SK-N-SH (cell line): ENCODE results near the gene CACNA2D1. TPM values are rescaled to one million over a fixed set of nuclear protein-coding genes. Genes with fewer than 3 reads are reported as not detected.

Experiments used
- CTCF ChIA-PET: fragments of 300-600, 350-600 bp; formaldehyde crosslinking; extraction: SDS; loops from one replicate; lab custom pipeline; 2021; lab: Yijun Ruan, JAX
- POLR2A ChIA-PET: fragments of 350-600 bp; sonication (Branson Sonifier 250); formaldehyde crosslinking; extraction: SDS; loops from one replicate; lab custom pipeline; 2020; ENCODE audit warnings: antibody characterized with exemption, inconsistent platforms; lab: Yijun Ruan, JAX
- DNase-seq: peaks from one replicate; pipeline ENCODE4 v3.0.0; 2012
- H2AFZ ChIP-seq: fragments of 200-600 bp; sonication (generic); 2 replicates; pipeline ENCODE4 v1.8.1; 2016; ENCODE audit warnings: antibody characterized with exemption, mild to moderate bottlenecking, low read depth
- H3F3A ChIP-seq: fragments of 200-600 bp; sonication (generic); replicated peaks from 2 replicates; pipeline ENCODE3; 2016; ENCODE audit warnings: antibody characterized with exemption, mild to moderate bottlenecking; ENCODE audit not compliant: insufficient read depth
- H3K27ac ChIP-seq, 2 experiments: fragments of 200-500 bp in 1 of 2; fragments of 200-600 bp in 1 of 2; sonication (Bioruptor generic) in 1 of 2; sonication (generic), shearing (Covaris generic) in 1 of 2; 2 replicates each; pipeline versions ENCODE4 v1.5.1 to v1.6.1; 2014 to 2016; ENCODE audit warnings: low read depth in 2 of 2, inconsistent platforms in 1 of 2, low read length in 1 of 2, mild to moderate bottlenecking in 1 of 2, mixed read lengths in 1 of 2
- H3K27me3 ChIP-seq: fragments of 200-600 bp; sonication (generic), shearing (Covaris generic); 2 replicates; pipeline ENCODE4 v1.6.1; 2016; ENCODE audit warnings: mixed run types; ENCODE audit not compliant: insufficient read depth
- H3K36me3 ChIP-seq, 2 experiments: fragments of 200-500 bp in 1 of 2; fragments of 200-600 bp in 1 of 2; sonication (Bioruptor generic) in 1 of 2; sonication (generic) in 1 of 2; replicated peaks in 1 of 2; 2 replicates each; pipeline versions ENCODE3 to v1.5.1; 2014 to 2016; ENCODE audit warnings: low read length in 1 of 2, mild to moderate bottlenecking in 1 of 2; ENCODE audit not compliant: insufficient read depth in 2 of 2, control insufficient read depth in 1 of 2
- H3K4me1 ChIP-seq, 2 experiments: fragments of 200-500 bp in 1 of 2; fragments of 200-600 bp in 1 of 2; sonication (Bioruptor generic) in 1 of 2; sonication (generic), shearing (Covaris generic) in 1 of 2; 2 replicates each; pipeline versions ENCODE4 v1.5.1 to v1.6.1; 2014 to 2016; ENCODE audit warnings: low read depth in 1 of 2, low read length in 1 of 2, mixed run types in 1 of 2; ENCODE audit not compliant: insufficient read depth in 2 of 2, control insufficient read depth in 1 of 2
- H3K4me2 ChIP-seq: fragments of 200-600 bp; sonication (generic), shearing (Covaris generic); 2 replicates; pipeline ENCODE4 v1.6.1; 2017; ENCODE audit warnings: mixed run types
- H3K4me3 ChIP-seq, 2 experiments: fragments of 200-500 bp in 1 of 2; fragments of 200-600 bp in 1 of 2; sonication (Bioruptor generic) in 1 of 2; sonication (generic), shearing (Covaris generic) in 1 of 2; 2 replicates each; pipeline versions ENCODE4 v1.5.1 to v1.8.1; 2014 to 2016; ENCODE audit warnings: low read depth in 2 of 2, inconsistent platforms in 1 of 2, low read length in 1 of 2, mild to moderate bottlenecking in 1 of 2, mixed read lengths in 1 of 2, moderate library complexity in 1 of 2
- H3K79me2 ChIP-seq: fragments of 200-600 bp; sonication (generic); 2 replicates; pipeline ENCODE4 v1.8.1; 2017; ENCODE audit warnings: mild to moderate bottlenecking; ENCODE audit not compliant: insufficient read depth
- H3K9ac ChIP-seq: fragments of 200-600 bp; sonication (generic); 2 replicates; pipeline ENCODE4 v1.6.1; 2017; ENCODE audit warnings: mixed run types
- H3K9me2 ChIP-seq: fragments of 200-600 bp; sonication (generic); 2 replicates; pipeline ENCODE4 v1.6.1; 2017; ENCODE audit warnings: mixed run types
- H3K9me3 ChIP-seq: fragments of 200-600 bp; sonication (generic); 2 replicates; pipeline ENCODE4 v1.6.1; 2017; ENCODE audit warnings: mixed run types, mild to moderate bottlenecking, moderate library complexity
- H4K20me1 ChIP-seq: fragments of 200-600 bp; sonication (generic); 2 replicates; pipeline ENCODE4 v1.6.1; 2017; ENCODE audit warnings: mild to moderate bottlenecking, mixed run types; ENCODE audit not compliant: insufficient read depth
- FOSL2 ChIP-seq: IDR thresholded peaks from 2 replicates; pipeline ENCODE4 v1.4.0; 2012; ENCODE audit warnings: low read depth, mild to moderate bottlenecking, moderate library complexity, borderline replicate concordance
- FOXJ3 ChIP-seq: sonication (generic); formaldehyde crosslinking; IDR thresholded peaks from 2 replicates; pipeline ENCODE4 v1.5.1; 2020; ENCODE audit warnings: mild to moderate bottlenecking, missing genetic modification reagents
- FOXM1 ChIP-seq: IDR thresholded peaks from 2 replicates; pipeline ENCODE4 v1.4.0; 2012; ENCODE audit warnings: low read depth, mild to moderate bottlenecking
- GATA2 ChIP-seq: sonication (generic); formaldehyde crosslinking; IDR thresholded peaks from 2 replicates; pipeline ENCODE4 v1.5.0; 2020; ENCODE audit warnings: mild to moderate bottlenecking, missing genetic modification reagents
- IRF3 ChIP-seq: fragments of 150-350 bp; IDR thresholded peaks from 2 replicates; pipeline ENCODE4 v1.6.1; 2016; ENCODE audit warnings: mild to moderate bottlenecking, low read depth, low read length
- JUND ChIP-seq: IDR thresholded peaks from 2 replicates; pipeline ENCODE4 v1.4.0; 2012
- MAX ChIP-seq: IDR thresholded peaks from 2 replicates; pipeline ENCODE4 v1.4.0; 2012; ENCODE audit warnings: low read depth
- MEF2A ChIP-seq: IDR thresholded peaks from 2 replicates; pipeline ENCODE4 v1.4.0; 2012; ENCODE audit warnings: low read depth, borderline replicate concordance
- MXI1 ChIP-seq: IDR thresholded peaks from 2 replicates; pipeline ENCODE4 v1.6.1; 2012; ENCODE audit warnings: mild to moderate bottlenecking, low read depth, low read length, improper control_type of control experiment
- NRF1 ChIP-seq: IDR thresholded peaks from 2 replicates; pipeline ENCODE4 v1.6.1; 2012; ENCODE audit warnings: low read depth, mild to moderate bottlenecking, low read length
- POLR2AphosphoS5 ChIP-seq: IDR thresholded peaks from 2 replicates; pipeline ENCODE4 v1.6.1; 2012; ENCODE audit warnings: low read depth, low read length
- RAD21 ChIP-seq: IDR thresholded peaks from 2 replicates; pipeline ENCODE4 v1.6.1; 2012; ENCODE audit warnings: mild to moderate bottlenecking, low read length
- RFX5 ChIP-seq: IDR thresholded peaks from 2 replicates; pipeline ENCODE4 v1.6.1; 2012; ENCODE audit warnings: mild to moderate bottlenecking, improper control_type of control experiment, low read length
- RXRA ChIP-seq: IDR thresholded peaks from 2 replicates; pipeline ENCODE4 v1.4.0; 2012; ENCODE audit warnings: low read depth, mild to moderate bottlenecking, borderline replicate concordance
- SIN3A ChIP-seq: IDR thresholded peaks from 2 replicates; pipeline ENCODE4 v1.6.1; 2012; ENCODE audit warnings: low read depth, mild to moderate bottlenecking, low read length, moderate library complexity, borderline replicate concordance
- SMC3 ChIP-seq: IDR thresholded peaks from 2 replicates; pipeline ENCODE4 v1.6.1; 2012; ENCODE audit warnings: low read depth, low read length, improper control_type of control experiment
- TAF1 ChIP-seq: IDR thresholded peaks from 2 replicates; pipeline ENCODE4 v1.6.1; 2012; ENCODE audit warnings: low read depth, mild to moderate bottlenecking, low read length, moderate library complexity, borderline replicate concordance
- TCF12 ChIP-seq: IDR thresholded peaks from 2 replicates; pipeline ENCODE4 v1.4.0; 2012
- WGBS: methylation state at CpG from one replicate; pipeline ENCODE4 v1.1.6; 2017; ENCODE audit warnings: low lambda C conversion rate; 5-methylcytosine and 5-hydroxymethylcytosine counted together
- polyA plus RNA-seq, 3 experiments: library from polyadenylated mRNA; depleted of rRNA; stranded (reverse); fragments of >200 nt; gene quantifications; 2 replicates each; pipeline ENCODE4 v1.2.3, GENCODE V29; 2012
- TF ChIP-seq, protein P1 (sequence below): IDR thresholded peaks from 2 replicates; pipeline ENCODE4 v1.6.1; 2012; ENCODE audit warnings: mild to moderate bottlenecking, low read depth, low read length, moderate library complexity
- TF ChIP-seq, protein P2 (sequence below): IDR thresholded peaks from 2 replicates; pipeline ENCODE4 v1.4.0; 2012; ENCODE audit warnings: low read depth, borderline replicate concordance
- TF ChIP-seq, protein P3 (sequence below): IDR thresholded peaks from 2 replicates; pipeline ENCODE4; 2012
- TF ChIP-seq, protein P4 (sequence below): IDR thresholded peaks from 2 replicates; pipeline ENCODE4 v1.4.0; 2012; ENCODE audit warnings: low read depth, borderline replicate concordance

Gene CACNA2D1
- polyA plus RNA-seq, 1 of the 3 experiments (the other 2 are of a cell fraction), result 3.4 TPM

- H4K20me1 ChIP-seq, result no peaks in the 10 kb centered on the region
- H3F3A ChIP-seq, result peaks cover 2% of the 10 kb centered on the region
- H3K27ac ChIP-seq, result no peak overlapping the region; a peak in 1 of 4 replicates
- H3K79me2 ChIP-seq, result no peaks in the 10 kb centered on the region
- CTCF ChIA-PET, result interaction anchor here (1.6 kb wide), 1 partner anchor 28 kb away, joined by 4 read pairs; no protein-coding TSS in a partner anchor
- H3K4me2 ChIP-seq, result peak overlapping the region; percentile 1; the same call in 1 of the 2 replicates
- H3K9me2 ChIP-seq, result no peaks in the 10 kb centered on the region
- POLR2A ChIA-PET, result no interaction called here
- H3K9me3 ChIP-seq, result no peaks in the 10 kb centered on the region
- WGBS, result 57% methylated on average over 3 of the region's 3 CpGs
- TF ChIP-seq FOSL2 (peak; percentile 53; the same call in 1 of the 2 replicates), RXRA (no peak), TAF1 (no peak), MXI1 (no peak), MAX (no peak), GATA2 (CRISPR knock-in tag) (no peak), NRF1 (no peak), POLR2AphosphoS5 (no peak), IRF3 (no peak), RAD21 (no peak), JUND (peak; percentile 26; the same call in 1 of the 2 replicates), MEF2A (no peak), SMC3 (no peak), TCF12 (no peak), FOXJ3 (no peak), SIN3A (no peak), FOXM1 (no peak), RFX5 (no peak)
- TF ChIP-seq, protein P1, sequence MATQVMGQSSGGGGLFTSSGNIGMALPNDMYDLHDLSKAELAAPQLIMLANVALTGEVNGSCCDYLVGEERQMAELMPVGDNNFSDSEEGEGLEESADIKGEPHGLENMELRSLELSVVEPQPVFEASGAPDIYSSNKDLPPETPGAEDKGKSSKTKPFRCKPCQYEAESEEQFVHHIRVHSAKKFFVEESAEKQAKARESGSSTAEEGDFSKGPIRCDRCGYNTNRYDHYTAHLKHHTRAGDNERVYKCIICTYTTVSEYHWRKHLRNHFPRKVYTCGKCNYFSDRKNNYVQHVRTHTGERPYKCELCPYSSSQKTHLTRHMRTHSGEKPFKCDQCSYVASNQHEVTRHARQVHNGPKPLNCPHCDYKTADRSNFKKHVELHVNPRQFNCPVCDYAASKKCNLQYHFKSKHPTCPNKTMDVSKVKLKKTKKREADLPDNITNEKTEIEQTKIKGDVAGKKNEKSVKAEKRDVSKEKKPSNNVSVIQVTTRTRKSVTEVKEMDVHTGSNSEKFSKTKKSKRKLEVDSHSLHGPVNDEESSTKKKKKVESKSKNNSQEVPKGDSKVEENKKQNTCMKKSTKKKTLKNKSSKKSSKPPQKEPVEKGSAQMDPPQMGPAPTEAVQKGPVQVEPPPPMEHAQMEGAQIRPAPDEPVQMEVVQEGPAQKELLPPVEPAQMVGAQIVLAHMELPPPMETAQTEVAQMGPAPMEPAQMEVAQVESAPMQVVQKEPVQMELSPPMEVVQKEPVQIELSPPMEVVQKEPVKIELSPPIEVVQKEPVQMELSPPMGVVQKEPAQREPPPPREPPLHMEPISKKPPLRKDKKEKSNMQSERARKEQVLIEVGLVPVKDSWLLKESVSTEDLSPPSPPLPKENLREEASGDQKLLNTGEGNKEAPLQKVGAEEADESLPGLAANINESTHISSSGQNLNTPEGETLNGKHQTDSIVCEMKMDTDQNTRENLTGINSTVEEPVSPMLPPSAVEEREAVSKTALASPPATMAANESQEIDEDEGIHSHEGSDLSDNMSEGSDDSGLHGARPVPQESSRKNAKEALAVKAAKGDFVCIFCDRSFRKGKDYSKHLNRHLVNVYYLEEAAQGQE, result no peak
- TF ChIP-seq, protein P2, sequence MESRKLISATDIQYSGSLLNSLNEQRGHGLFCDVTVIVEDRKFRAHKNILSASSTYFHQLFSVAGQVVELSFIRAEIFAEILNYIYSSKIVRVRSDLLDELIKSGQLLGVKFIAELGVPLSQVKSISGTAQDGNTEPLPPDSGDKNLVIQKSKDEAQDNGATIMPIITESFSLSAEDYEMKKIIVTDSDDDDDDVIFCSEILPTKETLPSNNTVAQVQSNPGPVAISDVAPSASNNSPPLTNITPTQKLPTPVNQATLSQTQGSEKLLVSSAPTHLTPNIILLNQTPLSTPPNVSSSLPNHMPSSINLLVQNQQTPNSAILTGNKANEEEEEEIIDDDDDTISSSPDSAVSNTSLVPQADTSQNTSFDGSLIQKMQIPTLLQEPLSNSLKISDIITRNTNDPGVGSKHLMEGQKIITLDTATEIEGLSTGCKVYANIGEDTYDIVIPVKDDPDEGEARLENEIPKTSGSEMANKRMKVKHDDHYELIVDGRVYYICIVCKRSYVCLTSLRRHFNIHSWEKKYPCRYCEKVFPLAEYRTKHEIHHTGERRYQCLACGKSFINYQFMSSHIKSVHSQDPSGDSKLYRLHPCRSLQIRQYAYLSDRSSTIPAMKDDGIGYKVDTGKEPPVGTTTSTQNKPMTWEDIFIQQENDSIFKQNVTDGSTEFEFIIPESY, result no peak
- TF ChIP-seq, protein P3, sequence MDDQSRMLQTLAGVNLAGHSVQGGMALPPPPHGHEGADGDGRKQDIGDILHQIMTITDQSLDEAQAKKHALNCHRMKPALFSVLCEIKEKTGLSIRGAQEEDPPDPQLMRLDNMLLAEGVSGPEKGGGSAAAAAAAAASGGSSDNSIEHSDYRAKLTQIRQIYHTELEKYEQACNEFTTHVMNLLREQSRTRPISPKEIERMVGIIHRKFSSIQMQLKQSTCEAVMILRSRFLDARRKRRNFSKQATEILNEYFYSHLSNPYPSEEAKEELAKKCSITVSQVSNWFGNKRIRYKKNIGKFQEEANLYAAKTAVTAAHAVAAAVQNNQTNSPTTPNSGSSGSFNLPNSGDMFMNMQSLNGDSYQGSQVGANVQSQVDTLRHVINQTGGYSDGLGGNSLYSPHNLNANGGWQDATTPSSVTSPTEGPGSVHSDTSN, result peak; percentile 60
- TF ChIP-seq, protein P4, sequence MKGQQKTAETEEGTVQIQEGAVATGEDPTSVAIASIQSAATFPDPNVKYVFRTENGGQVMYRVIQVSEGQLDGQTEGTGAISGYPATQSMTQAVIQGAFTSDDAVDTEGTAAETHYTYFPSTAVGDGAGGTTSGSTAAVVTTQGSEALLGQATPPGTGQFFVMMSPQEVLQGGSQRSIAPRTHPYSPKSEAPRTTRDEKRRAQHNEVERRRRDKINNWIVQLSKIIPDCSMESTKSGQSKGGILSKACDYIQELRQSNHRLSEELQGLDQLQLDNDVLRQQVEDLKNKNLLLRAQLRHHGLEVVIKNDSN, result no peak
- no peaks in the 10 kb centered on the region for H3K36me3 ChIP-seq
- H2AFZ ChIP-seq, result no peak overlapping the region
- H3K27me3 ChIP-seq, result no peaks in the 10 kb centered on the region
- no peak for DNase-seq
- peaks cover 0 to 6% of the 10 kb centered on the region in 2 experiments; a peak in 3 of 4 replicates for H3K4me1 ChIP-seq
- no peak overlapping the region for H3K4me3 ChIP-seq
- no peak overlapping the region for H3K9ac ChIP-seq
Observed at GRCh38 chr7:82194016-82194643, 249.4 kb downstream of the CACNA2D1 start.
